Liver (tissue), 9 donors: Measurements from ENCODE around the gene CLCN2. TPM values are rescaled to one million over a fixed set of nuclear protein-coding genes. Genes with fewer than 3 reads are reported as not detected.

Experiments
- DNase-seq: peaks from one replicate; pipeline ENCODE4 v3.0.0-alpha.2; 2017; ENCODE audit warnings: low spot score
- H3K27ac ChIP-seq, 2 donors: one replicate each; pipeline ENCODE4 v1.7.0; 2013; ENCODE audit warnings: inconsistent platforms in 2 of 2, low read length in 2 of 2, control low read depth in 1 of 2, low read depth in 1 of 2, mild to moderate bottlenecking in 1 of 2
- H3K27me3 ChIP-seq, 4 donors: one replicate each; pipeline versions ENCODE4 v1.6.1 to v1.7.0; 2013; ENCODE audit warnings: low read length in 3 of 4, inconsistent platforms in 1 of 4, mild to moderate bottlenecking in 1 of 4, moderate library complexity in 1 of 4; ENCODE audit not compliant: control insufficient read depth in 4 of 4, insufficient read depth in 4 of 4
- H3K36me3 ChIP-seq, 4 donors: one replicate each; pipeline versions ENCODE4 v1.6.1 to v1.7.0; 2013; ENCODE audit warnings: low read length in 3 of 4, mild to moderate bottlenecking in 3 of 4, low read depth in 1 of 4, moderate library complexity in 1 of 4; ENCODE audit not compliant: control insufficient read depth in 4 of 4, insufficient read depth in 3 of 4
- H3K4me1 ChIP-seq, 4 donors: one replicate each; pipeline versions ENCODE4 v1.6.1 to v1.7.0; 2013; ENCODE audit warnings: low read length in 3 of 4, mild to moderate bottlenecking in 3 of 4, moderate library complexity in 1 of 4; ENCODE audit not compliant: control insufficient read depth in 4 of 4, insufficient read depth in 4 of 4
- H3K4me3 ChIP-seq, 3 donors: one replicate each; pipeline versions ENCODE4 v1.6.1 to v1.7.0; 2013; ENCODE audit warnings: low read length in 3 of 3, control low read depth in 1 of 3, low read depth in 1 of 3, mild to moderate bottlenecking in 1 of 3
- H3K9ac ChIP-seq, 2 donors: one replicate each; pipeline ENCODE4 v1.7.0; 2013; ENCODE audit warnings: low read length in 2 of 2, mild to moderate bottlenecking in 2 of 2, moderate library complexity in 2 of 2, control low read depth in 1 of 2, low read depth in 1 of 2
- H3K9me3 ChIP-seq, 4 donors: one replicate each; pipeline versions ENCODE4 v1.6.1 to v1.7.0; 2013; ENCODE audit warnings: low read length in 3 of 4; ENCODE audit not compliant: control insufficient read depth in 4 of 4
- ATF3 ChIP-seq: IDR thresholded peaks from 2 replicates; pipeline ENCODE4 v1.6.1; 2016; ENCODE audit warnings: antibody characterized with exemption
- EGR1 ChIP-seq, 2 donors: IDR thresholded peaks; 2 replicates each; pipeline ENCODE4 v1.6.1; 2016 to 2018; ENCODE audit warnings: antibody characterized with exemption in 2 of 2, low read depth in 2 of 2
- FOXA1 ChIP-seq: IDR thresholded peaks from 2 replicates; pipeline ENCODE4 v1.6.1; 2016; ENCODE audit warnings: antibody characterized with exemption
- FOXA2 ChIP-seq: IDR thresholded peaks from 2 replicates; pipeline ENCODE4 v1.6.1; 2016; ENCODE audit warnings: antibody characterized with exemption
- HNF4A ChIP-seq, 2 donors: conservative IDR thresholded peaks; 2 replicates each; pipeline ENCODE4 v1.6.1; 2016; ENCODE audit warnings: antibody characterized with exemption in 2 of 2, mild to moderate bottlenecking in 2 of 2
- HNF4G ChIP-seq: IDR thresholded peaks from 2 replicates; pipeline ENCODE4 v1.6.1; 2016; ENCODE audit warnings: antibody characterized with exemption
- JUND ChIP-seq, 2 donors: IDR thresholded peaks; 2 replicates each; pipeline ENCODE4 v1.6.1; 2016; ENCODE audit warnings: antibody characterized with exemption in 2 of 2
- NR2F2 ChIP-seq: IDR thresholded peaks from 2 replicates; pipeline ENCODE4 v1.6.1; 2016; ENCODE audit warnings: antibody characterized with exemption
- RAD21 ChIP-seq, 2 donors: IDR thresholded peaks; 2 replicates each; pipeline ENCODE4 v1.6.1; 2016; ENCODE audit warnings: antibody characterized with exemption in 2 of 2, mild to moderate bottlenecking in 2 of 2
- RXRA ChIP-seq, 2 donors: IDR thresholded peaks; 2 replicates each; pipeline ENCODE4 v1.6.1; 2017 to 2018; ENCODE audit warnings: antibody characterized with exemption in 2 of 2, mild to moderate bottlenecking in 1 of 2
- SP1 ChIP-seq: IDR thresholded peaks from 2 replicates; pipeline ENCODE4 v1.6.1; 2018; ENCODE audit warnings: antibody characterized with exemption, mild to moderate bottlenecking
- TAF1 ChIP-seq: conservative IDR thresholded peaks from 2 replicates; pipeline ENCODE4 v1.6.1; 2016; ENCODE audit warnings: antibody characterized with exemption, mild to moderate bottlenecking
- YY1 ChIP-seq: IDR thresholded peaks from 2 replicates; pipeline ENCODE4 v1.6.1; 2016; ENCODE audit warnings: antibody characterized with exemption, mild to moderate bottlenecking
- WGBS: extraction: QIAGEN DNeasy Blood & Tissue Kit; methylation state at CpG from one replicate; pipeline ENCODE4 v1.1.7; 2013; 5-methylcytosine and 5-hydroxymethylcytosine counted together
- polyA plus RNA-seq, 2 donors: library from polyadenylated mRNA; stranded (reverse) in 1 of 2; unstranded in 1 of 2; fragments of 200-250 nt in 1 of 2; fragments of >200 nt in 1 of 2; fragmentation: Nextera tagmentation in 1 of 2; extraction: Ambion mirVana in 1 of 2; gene quantifications; one replicate each; pipeline versions ENCODE4 v1.2.1 to v1.2.3, GENCODE V29; 2013 to 2015
- total RNA-seq, 2 donors: library from RNA; depleted of rRNA; stranded (reverse); fragments of >200 nt; gene quantifications; one replicate each; pipeline ENCODE4 v1.2.3, GENCODE V29; 2014
- TF ChIP-seq, protein P1 (sequence below): IDR thresholded peaks from 2 replicates; pipeline ENCODE4 v1.6.1; 2016; ENCODE audit warnings: antibody characterized with exemption
- TF ChIP-seq, protein P2 (sequence below): fragments of 150-350 bp; IDR thresholded peaks from 2 replicates; pipeline ENCODE4 v1.5.1; 2017; ENCODE audit warnings: improper control_type of control experiment, low read depth, low read length; ENCODE audit not compliant: missing input control
- TF ChIP-seq, protein P3 (sequence below): IDR thresholded peaks from 2 replicates; pipeline ENCODE4 v1.6.1; 2016; ENCODE audit warnings: antibody characterized with exemption
- TF ChIP-seq, protein P4 (sequence below): IDR thresholded peaks from 2 replicates; pipeline ENCODE4 v1.6.1; 2016; ENCODE audit warnings: antibody characterized with exemption, mild to moderate bottlenecking
- donor health status: healthy.
- donor health status: healthy.
- donor health status: healthy.
- donor health status: healthy.
- donor health status: healthy.

CLCN2 gene
- total and polyA plus RNA-seq, 4 donors: 1.1 to 3.9 (median 2.6) TPM

DNA sequence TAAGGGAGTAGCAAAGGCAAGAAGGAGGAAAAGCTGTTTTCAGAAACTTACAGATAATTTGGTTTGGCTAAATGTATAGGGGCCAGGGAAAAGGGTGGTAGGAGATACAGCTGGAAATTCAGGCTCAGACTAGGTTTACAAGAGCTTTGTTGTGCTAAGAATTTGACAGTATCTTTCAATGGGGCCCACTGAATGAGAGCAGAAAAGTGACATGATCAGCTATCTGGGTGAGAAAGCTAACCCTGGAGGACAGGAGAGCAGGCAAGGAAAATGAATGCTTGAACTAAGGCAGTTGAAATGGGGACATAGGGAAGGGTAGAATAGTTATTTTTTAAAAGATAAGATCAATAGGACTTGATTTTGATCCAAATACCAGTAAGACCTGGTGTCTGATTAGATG lies 49.8 kb downstream of the CLCN2 start:
- H3K27me3 ChIP-seq: no peaks in the 10 kb centered on the region
- no peaks in the 10 kb centered on the region for H3K9me3 ChIP-seq
- H3K9ac ChIP-seq: no peak overlapping the region
- H3K4me1 ChIP-seq: peaks cover 0 to 17% (median 11%) of the 10 kb centered on the region in 4 donors
- no peak overlapping the region for H3K4me3 ChIP-seq
- no peak for DNase-seq
- TF ChIP-seq, protein P1, sequence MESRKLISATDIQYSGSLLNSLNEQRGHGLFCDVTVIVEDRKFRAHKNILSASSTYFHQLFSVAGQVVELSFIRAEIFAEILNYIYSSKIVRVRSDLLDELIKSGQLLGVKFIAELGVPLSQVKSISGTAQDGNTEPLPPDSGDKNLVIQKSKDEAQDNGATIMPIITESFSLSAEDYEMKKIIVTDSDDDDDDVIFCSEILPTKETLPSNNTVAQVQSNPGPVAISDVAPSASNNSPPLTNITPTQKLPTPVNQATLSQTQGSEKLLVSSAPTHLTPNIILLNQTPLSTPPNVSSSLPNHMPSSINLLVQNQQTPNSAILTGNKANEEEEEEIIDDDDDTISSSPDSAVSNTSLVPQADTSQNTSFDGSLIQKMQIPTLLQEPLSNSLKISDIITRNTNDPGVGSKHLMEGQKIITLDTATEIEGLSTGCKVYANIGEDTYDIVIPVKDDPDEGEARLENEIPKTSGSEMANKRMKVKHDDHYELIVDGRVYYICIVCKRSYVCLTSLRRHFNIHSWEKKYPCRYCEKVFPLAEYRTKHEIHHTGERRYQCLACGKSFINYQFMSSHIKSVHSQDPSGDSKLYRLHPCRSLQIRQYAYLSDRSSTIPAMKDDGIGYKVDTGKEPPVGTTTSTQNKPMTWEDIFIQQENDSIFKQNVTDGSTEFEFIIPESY: no peak
- TF ChIP-seq SP1 (no peak), RAD21 (IDR thresholded peaks at IDR 0.05) (no peak), FOXA1 (no peak), HNF4A (conservative IDR thresholded peaks at IDR 0.05) (no peak), HNF4G (no peak), RXRA (IDR thresholded peaks at IDR 0.05) (no peak), YY1 (no peak), JUND (IDR thresholded peaks at IDR 0.05) (no peak), EGR1 (IDR thresholded peaks at IDR 0.05; ENCODE audit: low read depth in 2 of 2) (no peak), FOXA2 (no peak), ATF3 (no peak), TAF1 (no peak)
- TF ChIP-seq, protein P2, sequence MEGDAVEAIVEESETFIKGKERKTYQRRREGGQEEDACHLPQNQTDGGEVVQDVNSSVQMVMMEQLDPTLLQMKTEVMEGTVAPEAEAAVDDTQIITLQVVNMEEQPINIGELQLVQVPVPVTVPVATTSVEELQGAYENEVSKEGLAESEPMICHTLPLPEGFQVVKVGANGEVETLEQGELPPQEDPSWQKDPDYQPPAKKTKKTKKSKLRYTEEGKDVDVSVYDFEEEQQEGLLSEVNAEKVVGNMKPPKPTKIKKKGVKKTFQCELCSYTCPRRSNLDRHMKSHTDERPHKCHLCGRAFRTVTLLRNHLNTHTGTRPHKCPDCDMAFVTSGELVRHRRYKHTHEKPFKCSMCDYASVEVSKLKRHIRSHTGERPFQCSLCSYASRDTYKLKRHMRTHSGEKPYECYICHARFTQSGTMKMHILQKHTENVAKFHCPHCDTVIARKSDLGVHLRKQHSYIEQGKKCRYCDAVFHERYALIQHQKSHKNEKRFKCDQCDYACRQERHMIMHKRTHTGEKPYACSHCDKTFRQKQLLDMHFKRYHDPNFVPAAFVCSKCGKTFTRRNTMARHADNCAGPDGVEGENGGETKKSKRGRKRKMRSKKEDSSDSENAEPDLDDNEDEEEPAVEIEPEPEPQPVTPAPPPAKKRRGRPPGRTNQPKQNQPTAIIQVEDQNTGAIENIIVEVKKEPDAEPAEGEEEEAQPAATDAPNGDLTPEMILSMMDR: no peak
- TF ChIP-seq, protein P3, sequence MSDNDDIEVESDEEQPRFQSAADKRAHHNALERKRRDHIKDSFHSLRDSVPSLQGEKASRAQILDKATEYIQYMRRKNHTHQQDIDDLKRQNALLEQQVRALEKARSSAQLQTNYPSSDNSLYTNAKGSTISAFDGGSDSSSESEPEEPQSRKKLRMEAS: no peak
- TF ChIP-seq, protein P4, sequence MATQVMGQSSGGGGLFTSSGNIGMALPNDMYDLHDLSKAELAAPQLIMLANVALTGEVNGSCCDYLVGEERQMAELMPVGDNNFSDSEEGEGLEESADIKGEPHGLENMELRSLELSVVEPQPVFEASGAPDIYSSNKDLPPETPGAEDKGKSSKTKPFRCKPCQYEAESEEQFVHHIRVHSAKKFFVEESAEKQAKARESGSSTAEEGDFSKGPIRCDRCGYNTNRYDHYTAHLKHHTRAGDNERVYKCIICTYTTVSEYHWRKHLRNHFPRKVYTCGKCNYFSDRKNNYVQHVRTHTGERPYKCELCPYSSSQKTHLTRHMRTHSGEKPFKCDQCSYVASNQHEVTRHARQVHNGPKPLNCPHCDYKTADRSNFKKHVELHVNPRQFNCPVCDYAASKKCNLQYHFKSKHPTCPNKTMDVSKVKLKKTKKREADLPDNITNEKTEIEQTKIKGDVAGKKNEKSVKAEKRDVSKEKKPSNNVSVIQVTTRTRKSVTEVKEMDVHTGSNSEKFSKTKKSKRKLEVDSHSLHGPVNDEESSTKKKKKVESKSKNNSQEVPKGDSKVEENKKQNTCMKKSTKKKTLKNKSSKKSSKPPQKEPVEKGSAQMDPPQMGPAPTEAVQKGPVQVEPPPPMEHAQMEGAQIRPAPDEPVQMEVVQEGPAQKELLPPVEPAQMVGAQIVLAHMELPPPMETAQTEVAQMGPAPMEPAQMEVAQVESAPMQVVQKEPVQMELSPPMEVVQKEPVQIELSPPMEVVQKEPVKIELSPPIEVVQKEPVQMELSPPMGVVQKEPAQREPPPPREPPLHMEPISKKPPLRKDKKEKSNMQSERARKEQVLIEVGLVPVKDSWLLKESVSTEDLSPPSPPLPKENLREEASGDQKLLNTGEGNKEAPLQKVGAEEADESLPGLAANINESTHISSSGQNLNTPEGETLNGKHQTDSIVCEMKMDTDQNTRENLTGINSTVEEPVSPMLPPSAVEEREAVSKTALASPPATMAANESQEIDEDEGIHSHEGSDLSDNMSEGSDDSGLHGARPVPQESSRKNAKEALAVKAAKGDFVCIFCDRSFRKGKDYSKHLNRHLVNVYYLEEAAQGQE: no peak
- H3K27ac ChIP-seq: no peak overlapping the region
- H3K36me3 ChIP-seq: peaks cover 6 to 27% (median 22%) of the 10 kb centered on the region in 4 donors

GRCh38 chr3:184308744-184309143 lies 52.7 kb downstream of the CLCN2 start:
- H3K27ac ChIP-seq: no peak overlapping the region
- H3K27me3 ChIP-seq: no peaks in the 10 kb centered on the region
- H3K9me3 ChIP-seq: no peaks in the 10 kb centered on the region
- H3K36me3 ChIP-seq: peaks cover 10 to 48% (median 43%) of the 10 kb centered on the region in 4 donors
- no peak overlapping the region for H3K4me3 ChIP-seq
- peaks cover 0 to 7% (median 5%) of the 10 kb centered on the region in 4 donors for H3K4me1 ChIP-seq
- H3K9ac ChIP-seq: no peak overlapping the region
- no peak for DNase-seq
- WGBS: 87% methylated on average over 7 of the region's 7 CpGs
- TF ChIP-seq YY1 (no peak), HNF4G (no peak), JUND (IDR thresholded peaks at IDR 0.05) (no peak), RXRA (IDR thresholded peaks at IDR 0.05) (no peak), NR2F2 (no peak), FOXA1 (no peak), FOXA2 (no peak), TAF1 (no peak), EGR1 (IDR thresholded peaks at IDR 0.05; ENCODE audit: low read depth in 2 of 2) (no peak), ATF3 (no peak), HNF4A (conservative IDR thresholded peaks at IDR 0.05) (no peak), RAD21 (IDR thresholded peaks at IDR 0.05) (no peak), SP1 (no peak)
- TF ChIP-seq, protein P1: no peak
- TF ChIP-seq, protein P3: no peak
- TF ChIP-seq, protein P2: no peak
